Measurements from ENCODE around the gene MACROD2.

MACROD2 gene

DNA sequence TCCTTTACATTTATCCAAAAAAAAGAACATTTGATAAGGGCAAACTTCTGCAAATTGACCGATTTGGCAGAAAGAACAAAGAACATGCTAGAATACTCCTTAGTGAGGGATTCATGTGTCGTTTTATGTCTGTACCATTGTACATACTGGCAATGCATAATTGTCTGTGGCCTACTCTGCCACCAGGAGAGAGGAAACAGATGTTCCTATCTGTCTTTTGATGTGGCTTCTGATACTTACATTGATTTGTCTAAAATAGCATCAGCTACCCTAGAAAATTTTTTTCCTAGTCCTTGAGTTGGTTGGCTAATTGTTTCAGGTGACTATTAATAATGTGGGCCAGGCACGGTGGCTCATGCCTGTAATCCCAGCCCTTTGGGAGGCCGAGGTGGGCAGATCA is 1923.8 kb downstream of the MACROD2 start:
- no peak for FAIRE-seq

DNA sequence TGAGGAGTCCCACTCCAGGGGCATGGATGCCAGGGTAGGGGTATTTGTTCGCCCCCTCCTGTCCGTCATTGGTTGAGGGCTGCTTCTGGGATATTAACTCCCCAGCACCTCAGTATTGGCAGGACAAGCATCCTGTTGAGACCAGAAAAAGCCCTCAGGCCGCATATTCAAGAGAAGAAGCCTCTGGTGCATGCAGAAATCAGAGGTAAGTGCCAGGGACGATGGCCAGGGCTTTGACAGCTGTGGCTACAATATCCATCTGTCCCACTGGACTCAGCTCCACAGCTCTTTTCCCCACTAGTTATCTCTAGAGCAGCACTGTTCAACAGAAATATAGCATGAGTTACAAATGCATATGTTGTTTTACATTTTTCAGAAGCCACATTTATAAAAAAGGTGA is 1926.6 kb downstream of the MACROD2 start:
- no peak for FAIRE-seq

- FAIRE-seq: no peak
Measured at GRCh38 chr20:15922556-15922955, 1927.2 kb downstream of the MACROD2 start.

- FAIRE-seq: no peak
Measured at GRCh38 chr20:15923030-15923776, 1927.9 kb downstream of the MACROD2 start.

DNA sequence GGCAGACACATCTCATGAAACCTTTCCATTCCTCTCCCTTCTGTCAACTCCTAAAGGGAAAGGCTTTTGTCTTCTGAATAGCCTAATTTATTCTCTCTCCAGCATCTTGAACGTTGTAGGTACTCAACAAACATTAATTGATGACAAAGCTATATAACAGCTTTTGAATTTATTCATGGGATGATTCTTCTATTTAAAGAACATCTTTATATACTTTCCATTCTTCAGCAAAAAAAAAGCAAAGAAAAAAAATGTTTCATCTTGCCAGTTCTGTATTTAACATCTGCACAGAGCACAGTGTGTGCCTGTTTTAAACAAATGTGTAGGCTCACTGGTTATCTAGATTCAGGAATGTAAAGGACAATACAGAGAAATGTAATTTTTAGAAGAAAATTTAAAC is 1929.2 kb downstream of the MACROD2 start:
- FAIRE-seq: no peak

- FAIRE-seq: no peak
Measured at GRCh38 chr20:15925376-15925775, 1930.1 kb downstream of the MACROD2 start.

GRCh38 chr20:15927893-15928650 is 1932.8 kb downstream of the MACROD2 start:
- FAIRE-seq: no peak

DNA sequence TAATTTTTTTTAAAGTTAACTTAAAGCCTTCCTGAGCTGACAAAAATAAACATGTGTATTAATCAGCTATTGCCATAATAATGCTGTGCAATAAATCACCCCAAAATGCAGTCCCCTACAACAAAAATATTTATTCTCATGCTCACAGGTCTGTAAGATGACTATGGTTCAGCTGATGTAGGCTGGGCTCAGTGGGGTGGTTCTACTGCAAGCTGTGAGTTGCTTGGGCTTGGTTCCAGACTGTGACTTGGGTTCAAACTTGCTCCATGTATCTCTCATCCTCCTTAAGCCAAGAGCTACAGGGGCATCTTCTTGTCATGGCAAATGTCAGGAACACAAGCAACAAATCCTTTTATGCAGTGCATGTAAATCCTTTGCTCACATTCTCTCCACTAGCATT is 1933.6 kb downstream of the MACROD2 start:
- no peak for FAIRE-seq

GRCh38 chr20:15930311-15931305 is 1935.3 kb downstream of the MACROD2 start:
- no peak for FAIRE-seq

GRCh38 chr20:15931897-15932296 is 1936.6 kb downstream of the MACROD2 start:
- no peak for FAIRE-seq

GRCh38 chr20:15937179-15937578 is 1941.9 kb downstream of the MACROD2 start:
- no peak for FAIRE-seq

DNA sequence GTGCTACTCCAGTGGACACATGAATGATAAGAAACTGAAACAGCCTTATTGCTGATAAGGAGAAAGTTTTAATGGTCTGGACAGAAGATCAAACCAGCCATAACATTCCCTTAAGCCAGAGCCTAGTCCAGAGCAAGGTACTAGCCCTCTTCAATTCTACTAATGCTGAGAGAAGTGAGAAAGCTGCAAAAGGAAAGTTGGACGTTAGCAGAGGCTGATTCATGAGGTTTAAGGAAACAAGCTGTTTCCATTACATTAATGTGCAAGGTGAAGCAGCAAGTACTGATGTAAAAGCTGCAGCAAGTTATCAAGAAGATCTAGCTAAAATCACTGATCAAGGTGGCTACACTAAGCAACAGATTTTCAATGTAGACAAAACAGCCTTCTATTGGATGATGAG is 1943.5 kb downstream of the MACROD2 start:
- FAIRE-seq: no peak

GRCh38 chr20:15940127-15940526 is 1944.8 kb downstream of the MACROD2 start:
- FAIRE-seq: no peak

- no peak for FAIRE-seq
Measured at GRCh38 chr20:15942130-15942529, 1946.8 kb downstream of the MACROD2 start.

GRCh38 chr20:15945289-15945688 is 1950.0 kb downstream of the MACROD2 start:
- FAIRE-seq: no peak

DNA sequence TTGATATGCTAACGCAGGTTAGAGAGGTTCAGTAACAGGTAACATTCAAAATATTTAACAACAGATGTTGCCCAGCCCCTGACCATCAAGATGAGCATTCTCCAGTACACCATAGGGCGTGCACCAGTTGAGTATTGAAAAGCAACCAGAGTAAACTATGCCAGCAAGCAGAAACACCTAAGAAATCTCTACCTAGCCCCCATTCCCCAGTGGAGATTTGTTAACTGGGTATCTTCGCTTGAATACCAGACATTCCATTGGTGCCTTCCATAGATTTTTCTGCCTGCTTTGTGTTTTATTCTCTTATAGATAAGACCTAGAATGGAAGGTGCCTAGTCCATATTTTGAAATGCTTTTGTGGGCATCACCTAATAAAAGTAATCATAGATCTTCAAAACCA is 1954.1 kb downstream of the MACROD2 start:
- FAIRE-seq: no peak

GRCh38 chr20:15951658-15952057 is 1956.3 kb downstream of the MACROD2 start:
- no peak for FAIRE-seq

DNA sequence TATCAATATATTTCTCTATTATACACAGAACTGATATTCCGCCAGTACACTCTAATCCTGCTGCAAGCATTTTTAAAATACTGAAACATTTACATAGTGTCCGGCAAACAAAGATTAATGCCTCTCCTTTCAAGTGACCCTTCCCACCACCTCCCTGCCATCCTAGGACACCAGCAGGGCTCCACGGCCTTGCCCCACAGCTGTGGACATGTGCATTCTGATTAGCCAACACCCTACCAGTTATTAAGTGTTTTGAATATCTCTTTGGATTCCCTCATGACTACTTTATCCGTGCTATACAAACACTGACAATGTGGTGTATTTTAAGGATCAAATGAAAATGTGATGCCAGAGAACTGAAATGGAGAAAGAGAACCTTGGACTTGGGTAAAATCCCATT is 1962.8 kb downstream of the MACROD2 start:
- FAIRE-seq: no peak

DNA sequence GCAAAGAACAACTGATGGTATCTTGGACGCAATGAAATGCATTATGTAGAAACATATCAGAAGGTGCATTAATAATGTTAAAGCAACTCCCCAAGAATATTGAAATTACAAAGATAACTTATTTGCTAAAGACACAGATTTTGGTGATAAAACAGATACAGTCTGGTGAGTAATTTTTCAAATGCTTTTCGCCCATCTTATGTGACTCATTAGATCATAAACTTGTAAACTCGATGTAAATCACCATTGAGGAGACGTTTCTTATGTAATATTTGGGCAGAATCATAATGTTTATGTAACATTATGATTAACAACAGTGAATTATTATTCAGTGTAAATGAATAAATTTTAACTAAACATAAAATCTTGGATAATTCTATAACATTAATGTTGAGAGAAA is 1969.8 kb downstream of the MACROD2 start:
- FAIRE-seq: no peak

- no peak for FAIRE-seq
Measured at GRCh38 chr20:15967334-15967733, 1972.0 kb downstream of the MACROD2 start.

GRCh38 chr20:15976047-15976736 is 1980.9 kb downstream of the MACROD2 start:
- FAIRE-seq: no peak

DNA sequence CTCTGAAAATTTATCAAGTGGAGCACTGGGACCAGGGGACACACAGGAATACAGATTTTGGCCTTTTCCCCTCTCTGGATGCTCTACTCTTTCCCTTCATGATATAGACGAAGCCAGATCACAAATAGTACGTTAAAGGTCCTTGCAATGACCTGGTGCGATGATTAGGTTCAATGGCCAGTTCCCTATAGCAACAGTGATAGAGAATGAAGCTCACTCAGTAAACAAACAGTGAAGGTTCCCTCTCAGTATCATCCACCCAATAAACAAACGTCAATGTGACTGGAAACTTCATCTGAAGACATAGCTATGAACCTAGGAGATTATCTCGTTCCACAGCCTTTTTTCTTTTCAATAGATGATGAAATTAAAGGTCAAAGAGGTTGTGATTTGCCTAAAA is 1981.7 kb downstream of the MACROD2 start:
- FAIRE-seq: no peak

DNA sequence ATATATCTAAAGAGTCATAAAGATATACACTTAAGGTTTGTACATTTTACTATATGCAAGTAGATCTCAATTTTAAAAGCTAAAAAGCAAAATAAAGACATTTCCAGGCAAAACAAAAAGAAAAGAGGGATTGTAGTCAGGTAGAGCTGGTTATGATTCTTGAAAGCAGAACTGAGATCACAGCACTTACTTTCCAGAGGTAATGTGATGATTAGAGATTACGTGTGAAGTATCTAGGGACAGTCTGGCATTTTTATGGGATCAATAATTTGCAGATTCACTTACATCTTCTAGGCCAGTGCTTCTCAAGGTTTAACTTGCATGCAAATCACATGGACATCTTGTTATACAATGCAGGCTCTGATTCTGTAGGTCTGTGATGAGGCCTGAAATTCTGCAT is 1982.4 kb downstream of the MACROD2 start:
- FAIRE-seq: no peak

Data from TTC549 (cell line).